Hepatocyte (in vitro differentiated cells): ENCODE measurements around the gene RAB11FIP4.

Source experiments
- CTCF ChIP-seq: fragments of 200-600 bp; sonication (generic); IDR thresholded peaks from 2 replicates; pipeline ENCODE4 v1.5.1; 2016; ENCODE audit warnings: antibody characterized with exemption, mild to moderate bottlenecking; ENCODE audit not compliant: poor library complexity
- EZH2 ChIP-seq: fragments of 200-600 bp; sonication (generic); IDR thresholded peaks from 2 replicates; pipeline ENCODE4 v1.6.1; 2016; ENCODE audit warnings: antibody characterized with exemption, mild to moderate bottlenecking, borderline replicate concordance
- EZH2phosphoT487 ChIP-seq: fragments of 200-600 bp; sonication (generic); IDR thresholded peaks from one replicate; pipeline ENCODE4 v1.6.1; 2018; ENCODE audit warnings: antibody characterized with exemption, mild to moderate bottlenecking, low read depth, moderate library complexity; ENCODE audit not compliant: unreplicated experiment, severe bottlenecking

GRCh38 chr17:31530391-31530985 lies 139.0 kb downstream of the RAB11FIP4 start:
- no peak for TF ChIP-seq CTCF
- no peak for TF ChIP-seq EZH2phosphoT487
- no peak for TF ChIP-seq EZH2
